Neural cell (in vitro differentiated cells): ENCODE measurements around the gene NEK10. TPM values are rescaled to one million over a fixed set of nuclear protein-coding genes. Genes with fewer than 3 reads are reported as not detected.

Source experiments
- H2AFZ ChIP-seq: fragments of 200-600, 300-800 bp; sonication (generic), shearing (Covaris generic); 2 replicates; pipeline ENCODE4 v1.6.0; 2014; ENCODE audit warnings: low read depth, mild to moderate bottlenecking, antibody characterized with exemption, low read length, moderate library complexity
- H3F3A ChIP-seq: fragments of 200-600 bp; shearing (Covaris generic); 2 replicates; pipeline ENCODE4 v1.6.1; 2016; ENCODE audit warnings: mild to moderate bottlenecking, moderate library complexity, mixed read lengths, antibody characterized with exemption, low read length; ENCODE audit not compliant: insufficient read depth, poor library complexity, severe bottlenecking
- H3K27ac ChIP-seq: fragments of 200-600, 300-800 bp; sonication (generic), shearing (Covaris generic); 2 replicates; pipeline ENCODE4 v1.5.1; 2014; ENCODE audit warnings: mild to moderate bottlenecking, low read length, moderate library complexity
- H3K27me3 ChIP-seq: fragments of 300-800, 200-600 bp; sonication (generic), shearing (Covaris generic); 2 replicates; pipeline ENCODE4 v1.6.0; 2014; ENCODE audit warnings: mild to moderate bottlenecking, low read depth, low read length, moderate library complexity; ENCODE audit not compliant: insufficient read depth
- H3K36me3 ChIP-seq: fragments of 300-800, 200-600 bp; sonication (generic), shearing (Covaris generic); 2 replicates; pipeline ENCODE4 v1.5.1; 2014; ENCODE audit warnings: mild to moderate bottlenecking, antibody characterized with exemption, low read length, moderate library complexity; ENCODE audit not compliant: insufficient read depth
- H3K4me2 ChIP-seq: fragments of 300-800, 200-600 bp; sonication (generic), shearing (Covaris generic); 2 replicates; pipeline ENCODE4 v1.6.0; 2014; ENCODE audit warnings: mild to moderate bottlenecking, low read length
- H3K4me3 ChIP-seq: fragments of 300-800, 200-600 bp; sonication (generic), shearing (Covaris generic); 2 replicates; pipeline ENCODE4 v1.5.1; 2014; ENCODE audit warnings: mild to moderate bottlenecking, low read length, moderate library complexity
- H3K79me2 ChIP-seq: fragments of 200-600 bp; shearing (Covaris generic); replicated peaks from 2 replicates; pipeline ENCODE4 v1.6.0; 2014; ENCODE audit warnings: mild to moderate bottlenecking, low read length, moderate library complexity; ENCODE audit not compliant: insufficient read depth
- H3K9ac ChIP-seq: fragments of 300-800, 200-600 bp; sonication (generic), shearing (Covaris generic); 2 replicates; pipeline ENCODE4 v1.6.1; 2016; ENCODE audit warnings: mild to moderate bottlenecking, low read length, mixed read lengths
- H3K9me2 ChIP-seq: fragments of 200-600 bp; shearing (Covaris generic); 2 replicates; pipeline ENCODE4 v1.6.1; 2016; ENCODE audit warnings: mild to moderate bottlenecking, low read length, mixed read lengths; ENCODE audit not compliant: insufficient read depth
- H3K9me3 ChIP-seq: fragments of 200-600, 300-800 bp; sonication (generic), shearing (Covaris generic); 2 replicates; pipeline ENCODE4 v1.6.1; 2016; ENCODE audit warnings: mild to moderate bottlenecking, mixed run types, low read length, moderate library complexity, mixed read lengths
- H4K20me1 ChIP-seq: fragments of 200-600 bp; shearing (Covaris generic); 2 replicates; pipeline ENCODE4 v1.6.1; 2016; ENCODE audit warnings: mild to moderate bottlenecking, mixed run types; ENCODE audit not compliant: insufficient read depth
- EP300 ChIP-seq: fragments of 450-650 bp; conservative IDR thresholded peaks from 2 replicates; pipeline ENCODE4 v1.6.1; 2014; ENCODE audit warnings: antibody characterized with exemption, mild to moderate bottlenecking, moderate library complexity; ENCODE audit not compliant: poor library complexity, severe bottlenecking
- EZH2 ChIP-seq: fragments of 200-600, 300-800 bp; shearing (Covaris generic), sonication (generic); IDR thresholded peaks from 2 replicates; pipeline ENCODE4 v1.6.1; 2014; ENCODE audit warnings: antibody characterized with exemption, low read length, borderline replicate concordance, mild to moderate bottlenecking; ENCODE audit not compliant: insufficient read depth, poor library complexity, severe bottlenecking
- MXI1 ChIP-seq: fragments of 450-650 bp; conservative IDR thresholded peaks from 2 replicates; pipeline ENCODE4 v1.6.1; 2014; ENCODE audit warnings: antibody characterized with exemption, mild to moderate bottlenecking; ENCODE audit not compliant: poor library complexity, severe bottlenecking
- POLR2AphosphoS5 ChIP-seq: IDR thresholded peaks from 2 replicates; pipeline ENCODE4 v1.6.1; 2012
- RAD21 ChIP-seq: fragments of 450-650 bp; conservative IDR thresholded peaks from 2 replicates; pipeline ENCODE4 v1.6.1; 2014; ENCODE audit warnings: antibody characterized with exemption, mild to moderate bottlenecking, moderate library complexity
- SMC3 ChIP-seq: fragments of 450-650 bp; conservative IDR thresholded peaks from 2 replicates; pipeline ENCODE4 v1.6.1; 2014; ENCODE audit warnings: antibody characterized with exemption, mild to moderate bottlenecking, moderate library complexity; ENCODE audit not compliant: poor library complexity
- TAF1 ChIP-seq: IDR thresholded peaks from 2 replicates; pipeline ENCODE4 v1.6.1; 2012; ENCODE audit warnings: low read depth
- polyA plus RNA-seq: library from polyadenylated mRNA; depleted of rRNA; stranded (reverse); fragments of >200 nt; gene quantifications from 2 replicates; pipeline ENCODE4 v1.2.3, GENCODE V29; 2014
- TF ChIP-seq, protein P1 (sequence below): IDR thresholded peaks from 2 replicates; pipeline ENCODE4 v1.6.1; 2012; ENCODE audit warnings: borderline replicate concordance
- TF ChIP-seq, protein P2 (sequence below): fragments of 450-650 bp; IDR thresholded peaks from 2 replicates; pipeline ENCODE4 v1.5.1; 2014; ENCODE audit warnings: antibody characterized with exemption, mild to moderate bottlenecking, moderate library complexity; ENCODE audit not compliant: poor library complexity, severe bottlenecking

The NEK10 gene
- polyA plus RNA-seq, 1 donor from 2014 or later, result 17.6 TPM

DNA sequence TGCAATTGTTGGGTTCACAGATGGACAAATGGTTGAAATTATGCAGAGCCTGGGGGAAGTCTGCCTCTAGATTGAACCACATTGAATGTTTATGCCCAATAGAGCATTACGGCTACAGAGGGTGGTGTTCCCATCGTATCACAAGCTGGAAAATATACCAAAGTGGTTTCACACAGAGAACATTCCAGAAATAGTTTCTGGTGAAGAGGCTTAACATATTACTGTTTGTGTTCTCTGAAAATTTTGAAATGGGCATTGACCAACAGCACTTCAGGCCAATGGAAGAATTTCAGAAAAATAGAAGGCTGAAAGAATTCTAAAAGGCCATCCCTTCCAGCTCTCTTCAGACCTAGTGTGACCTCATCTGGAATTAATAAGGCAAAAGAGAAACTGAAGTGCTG lies 203.9 kb downstream of the NEK10 start:
- no peaks in the 10 kb centered on the region for H4K20me1 ChIP-seq
- H3K36me3 ChIP-seq, result no peaks in the 10 kb centered on the region
- no peaks in the 10 kb centered on the region for H3F3A ChIP-seq
- no peak overlapping the region for H2AFZ ChIP-seq
- H3K4me3 ChIP-seq, result no peak overlapping the region
- no peaks in the 10 kb centered on the region for H3K9me2 ChIP-seq
- no peak overlapping the region for H3K27ac ChIP-seq
- no peak overlapping the region for H3K4me2 ChIP-seq
- TF ChIP-seq EZH2 (no peak), SMC3 (no peak), MXI1 (no peak), EP300 (no peak), RAD21 (no peak), POLR2AphosphoS5 (no peak), TAF1 (no peak)
- TF ChIP-seq, protein P1, sequence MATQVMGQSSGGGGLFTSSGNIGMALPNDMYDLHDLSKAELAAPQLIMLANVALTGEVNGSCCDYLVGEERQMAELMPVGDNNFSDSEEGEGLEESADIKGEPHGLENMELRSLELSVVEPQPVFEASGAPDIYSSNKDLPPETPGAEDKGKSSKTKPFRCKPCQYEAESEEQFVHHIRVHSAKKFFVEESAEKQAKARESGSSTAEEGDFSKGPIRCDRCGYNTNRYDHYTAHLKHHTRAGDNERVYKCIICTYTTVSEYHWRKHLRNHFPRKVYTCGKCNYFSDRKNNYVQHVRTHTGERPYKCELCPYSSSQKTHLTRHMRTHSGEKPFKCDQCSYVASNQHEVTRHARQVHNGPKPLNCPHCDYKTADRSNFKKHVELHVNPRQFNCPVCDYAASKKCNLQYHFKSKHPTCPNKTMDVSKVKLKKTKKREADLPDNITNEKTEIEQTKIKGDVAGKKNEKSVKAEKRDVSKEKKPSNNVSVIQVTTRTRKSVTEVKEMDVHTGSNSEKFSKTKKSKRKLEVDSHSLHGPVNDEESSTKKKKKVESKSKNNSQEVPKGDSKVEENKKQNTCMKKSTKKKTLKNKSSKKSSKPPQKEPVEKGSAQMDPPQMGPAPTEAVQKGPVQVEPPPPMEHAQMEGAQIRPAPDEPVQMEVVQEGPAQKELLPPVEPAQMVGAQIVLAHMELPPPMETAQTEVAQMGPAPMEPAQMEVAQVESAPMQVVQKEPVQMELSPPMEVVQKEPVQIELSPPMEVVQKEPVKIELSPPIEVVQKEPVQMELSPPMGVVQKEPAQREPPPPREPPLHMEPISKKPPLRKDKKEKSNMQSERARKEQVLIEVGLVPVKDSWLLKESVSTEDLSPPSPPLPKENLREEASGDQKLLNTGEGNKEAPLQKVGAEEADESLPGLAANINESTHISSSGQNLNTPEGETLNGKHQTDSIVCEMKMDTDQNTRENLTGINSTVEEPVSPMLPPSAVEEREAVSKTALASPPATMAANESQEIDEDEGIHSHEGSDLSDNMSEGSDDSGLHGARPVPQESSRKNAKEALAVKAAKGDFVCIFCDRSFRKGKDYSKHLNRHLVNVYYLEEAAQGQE, result no peak
- TF ChIP-seq, protein P2, sequence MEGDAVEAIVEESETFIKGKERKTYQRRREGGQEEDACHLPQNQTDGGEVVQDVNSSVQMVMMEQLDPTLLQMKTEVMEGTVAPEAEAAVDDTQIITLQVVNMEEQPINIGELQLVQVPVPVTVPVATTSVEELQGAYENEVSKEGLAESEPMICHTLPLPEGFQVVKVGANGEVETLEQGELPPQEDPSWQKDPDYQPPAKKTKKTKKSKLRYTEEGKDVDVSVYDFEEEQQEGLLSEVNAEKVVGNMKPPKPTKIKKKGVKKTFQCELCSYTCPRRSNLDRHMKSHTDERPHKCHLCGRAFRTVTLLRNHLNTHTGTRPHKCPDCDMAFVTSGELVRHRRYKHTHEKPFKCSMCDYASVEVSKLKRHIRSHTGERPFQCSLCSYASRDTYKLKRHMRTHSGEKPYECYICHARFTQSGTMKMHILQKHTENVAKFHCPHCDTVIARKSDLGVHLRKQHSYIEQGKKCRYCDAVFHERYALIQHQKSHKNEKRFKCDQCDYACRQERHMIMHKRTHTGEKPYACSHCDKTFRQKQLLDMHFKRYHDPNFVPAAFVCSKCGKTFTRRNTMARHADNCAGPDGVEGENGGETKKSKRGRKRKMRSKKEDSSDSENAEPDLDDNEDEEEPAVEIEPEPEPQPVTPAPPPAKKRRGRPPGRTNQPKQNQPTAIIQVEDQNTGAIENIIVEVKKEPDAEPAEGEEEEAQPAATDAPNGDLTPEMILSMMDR, result no peak
- no peaks in the 10 kb centered on the region for H3K9me3 ChIP-seq
- H3K79me2 ChIP-seq, result no peaks in the 10 kb centered on the region
- H3K9ac ChIP-seq, result no peak overlapping the region
- H3K27me3 ChIP-seq, result no peaks in the 10 kb centered on the region

DNA sequence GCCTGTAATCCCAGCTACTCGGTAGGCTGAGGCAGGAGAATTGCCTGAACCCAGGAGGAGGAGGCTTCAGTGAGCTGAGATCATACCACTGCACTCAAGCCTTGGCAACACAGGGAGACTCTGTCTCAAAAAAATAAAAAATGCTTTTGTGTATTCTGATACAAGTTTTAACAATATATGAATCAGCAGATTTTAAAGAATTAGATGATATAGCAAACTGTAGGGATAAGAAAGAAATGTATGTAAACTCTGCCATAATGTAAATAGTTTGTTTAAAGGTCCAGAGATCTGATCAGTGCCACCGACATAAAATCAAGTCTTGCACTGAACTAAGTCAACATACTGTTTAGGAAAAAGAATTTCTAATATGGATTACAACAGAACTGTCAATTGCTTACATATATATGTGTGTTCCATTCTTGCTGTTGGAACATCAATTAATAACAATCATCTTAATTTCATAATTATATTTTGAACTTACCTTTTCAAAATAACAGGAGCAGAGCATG lies 208.3 kb downstream of the NEK10 start:
- Histone ChIP-seq H3K9me2 (no peaks in the 10 kb centered on the region), H3K9ac (no peak overlapping the region), H3K27ac (no peak overlapping the region), H4K20me1 (no peaks in the 10 kb centered on the region), H3K36me3 (no peaks in the 10 kb centered on the region), H3K9me3 (no peaks in the 10 kb centered on the region), H3K4me3 (no peak overlapping the region), H3K79me2 (no peaks in the 10 kb centered on the region), H3F3A (no peaks in the 10 kb centered on the region), H3K4me2 (no peak overlapping the region), H2AFZ (no peak overlapping the region), H3K27me3 (no peaks in the 10 kb centered on the region)
- TF ChIP-seq MXI1 (no peak), EZH2 (no peak), TAF1 (no peak), RAD21 (no peak), POLR2AphosphoS5 (no peak), SMC3 (no peak), EP300 (no peak)
- TF ChIP-seq, protein P2, result no peak
- TF ChIP-seq, protein P1, result no peak
